Panc1 (cell line): Measurements from ENCODE around the gene JAZF1.

Source experiments
- CTCF ChIP-seq: fragments of 450-650 bp; IDR thresholded peaks from 2 replicates; pipeline ENCODE4 v1.5.1; 2017; ENCODE audit warnings: mild to moderate bottlenecking
- POLR2AphosphoS5 ChIP-seq: IDR thresholded peaks from 2 replicates; pipeline ENCODE4 v1.6.1; 2012; ENCODE audit warnings: mild to moderate bottlenecking, low read depth, low read length, moderate library complexity
- SIN3A ChIP-seq: IDR thresholded peaks from 2 replicates; pipeline ENCODE4 v1.6.1; 2012; ENCODE audit warnings: low read depth, mild to moderate bottlenecking, low read length, moderate library complexity, borderline replicate concordance; ENCODE audit not compliant: insufficient read depth

GRCh38 chr7:28105234-28105633 is 75.4 kb downstream of the JAZF1 start:
- TF ChIP-seq CTCF (no peak), POLR2AphosphoS5 (no peak), SIN3A (no peak)
